SH-SY5Y (cell line): ENCODE data around the gene GRPEL2.

ENCODE experiments used
- GATA2 ChIP-seq: IDR thresholded peaks from 2 replicates; pipeline ENCODE4 v1.6.1; 2011; ENCODE audit warnings: mild to moderate bottlenecking, low read depth, low read length
- GATA3 ChIP-seq: IDR thresholded peaks from 2 replicates; pipeline ENCODE4 v1.6.1; 2011; ENCODE audit warnings: low read depth, mild to moderate bottlenecking, low read length, moderate library complexity

The GRPEL2 gene

DNA sequence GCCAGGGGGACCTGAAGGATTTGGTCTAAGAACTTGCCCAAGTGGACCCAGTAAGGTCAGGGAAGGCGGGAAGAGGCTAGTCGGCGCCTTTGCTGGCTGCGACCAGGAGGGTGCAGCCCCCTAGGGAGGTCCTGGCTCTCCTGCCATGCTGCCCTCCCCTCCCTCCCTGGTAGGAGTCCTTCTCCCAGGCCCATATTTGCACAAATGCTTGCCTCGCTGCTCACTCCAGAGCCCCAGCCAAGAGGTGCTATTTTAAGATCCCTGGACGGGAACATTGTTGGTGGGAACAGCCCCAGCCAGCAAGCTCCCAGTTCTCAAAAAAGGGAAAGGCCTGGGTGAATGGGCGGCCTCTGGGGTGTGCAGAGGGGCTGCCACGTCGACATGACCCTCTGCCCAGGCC lies 38.1 kb downstream of the GRPEL2 start:
- TF ChIP-seq GATA3 (no peak), GATA2 (no peak)

DNA sequence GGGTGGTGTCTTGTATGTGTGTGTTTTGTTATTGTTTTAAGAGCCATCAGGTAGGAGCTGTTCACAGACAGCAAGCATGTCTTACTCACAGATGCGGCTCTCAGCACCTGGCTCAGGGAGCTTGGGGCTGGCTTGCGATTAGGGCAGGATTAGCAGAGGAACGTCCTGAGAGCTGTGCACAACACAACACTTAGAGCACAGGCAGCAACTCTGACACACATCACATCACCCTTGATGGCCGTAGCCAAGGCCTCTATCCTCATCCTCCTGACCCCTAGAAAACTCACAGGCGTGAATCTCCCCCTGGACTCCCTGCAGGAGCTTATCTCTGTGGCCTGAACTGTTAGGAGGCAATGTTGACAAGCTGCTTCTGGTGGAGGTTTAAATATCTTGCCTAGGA lies 40.9 kb downstream of the GRPEL2 start:
- TF ChIP-seq GATA3 (no peak), GATA2 (no peak)

DNA sequence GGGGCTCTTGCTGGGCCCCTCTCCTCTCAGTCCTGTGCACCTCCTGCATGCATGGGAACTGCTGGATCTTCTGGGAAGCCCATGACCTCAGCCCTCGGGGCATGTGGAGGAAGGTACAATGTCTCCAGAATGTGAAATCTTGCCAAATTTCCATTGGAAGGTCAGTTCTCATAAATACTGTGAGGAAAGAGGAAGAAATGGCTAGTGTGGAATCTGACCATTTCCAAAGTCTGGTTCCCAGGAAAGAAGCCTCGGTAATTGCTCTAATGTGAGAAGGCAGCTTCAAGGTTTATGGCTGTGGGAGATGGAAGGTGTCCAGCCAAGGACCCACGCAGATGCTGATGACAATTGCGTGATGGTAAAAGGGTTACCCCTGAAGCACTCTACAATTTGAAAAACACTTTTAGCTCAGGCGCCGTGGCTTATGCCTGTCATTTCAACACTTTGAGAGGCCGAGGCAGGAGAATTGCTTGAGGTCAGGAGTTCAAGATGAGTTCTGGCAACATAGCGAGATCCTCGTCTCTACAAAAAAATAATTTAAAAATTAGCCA lies 41.9 kb downstream of the GRPEL2 start:
- TF ChIP-seq GATA3 = no peak
- no peak for TF ChIP-seq GATA2

DNA sequence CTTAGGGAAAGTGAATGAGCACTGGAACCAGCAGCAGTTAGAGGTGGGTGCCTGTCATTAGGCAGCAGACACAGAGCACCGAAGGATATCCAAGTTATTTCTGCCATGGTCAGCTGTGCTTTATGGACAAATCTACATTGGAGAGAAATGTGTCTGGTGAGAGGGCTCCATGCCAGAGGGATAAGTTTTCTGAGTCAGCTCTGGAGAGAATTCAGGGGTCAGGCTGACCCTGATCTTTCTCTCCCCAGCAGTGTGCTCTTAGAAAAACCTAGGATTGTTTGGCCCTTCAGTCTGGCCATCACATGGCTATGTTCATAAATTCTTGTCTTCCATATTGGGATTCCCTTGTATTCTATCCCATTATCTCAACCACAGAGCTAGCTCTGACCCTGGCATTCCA lies 42.7 kb downstream of the GRPEL2 start:
- no peak for TF ChIP-seq GATA2
- TF ChIP-seq GATA3 = no peak

DNA sequence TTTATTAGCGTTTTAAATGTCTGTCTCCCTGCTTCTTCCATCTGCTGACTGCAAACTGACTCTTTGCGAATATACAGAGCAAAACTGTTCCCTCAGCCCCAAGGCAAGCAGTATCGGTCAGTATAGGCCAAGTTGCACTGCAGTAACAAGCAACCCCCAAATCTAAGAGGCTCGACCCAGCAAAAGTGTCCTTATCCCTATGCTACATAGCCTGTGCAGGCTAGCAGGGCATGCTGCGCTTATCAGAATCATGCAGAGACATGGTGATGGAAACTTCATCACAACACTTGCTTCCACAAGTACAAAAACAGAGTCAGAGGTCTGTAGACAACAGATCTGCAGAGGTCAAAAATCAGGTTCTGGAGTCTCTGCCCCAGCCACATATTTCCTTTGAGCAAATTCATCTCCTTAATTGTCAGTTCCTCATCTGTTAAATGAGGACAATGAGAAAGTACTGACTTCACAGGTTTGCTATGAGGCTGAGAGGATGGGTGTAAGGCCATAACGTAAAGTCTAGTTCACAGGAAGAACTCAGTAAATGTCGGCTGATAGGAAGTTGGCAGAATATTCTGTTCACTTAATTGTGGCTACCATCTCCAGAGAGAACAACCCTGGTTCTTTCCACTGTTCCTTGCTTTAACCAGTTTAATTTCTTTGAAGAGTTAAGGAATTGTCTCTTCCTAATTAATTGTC lies 43.3 kb downstream of the GRPEL2 start:
- TF ChIP-seq GATA3 = no peak
- TF ChIP-seq GATA2 = no peak

DNA sequence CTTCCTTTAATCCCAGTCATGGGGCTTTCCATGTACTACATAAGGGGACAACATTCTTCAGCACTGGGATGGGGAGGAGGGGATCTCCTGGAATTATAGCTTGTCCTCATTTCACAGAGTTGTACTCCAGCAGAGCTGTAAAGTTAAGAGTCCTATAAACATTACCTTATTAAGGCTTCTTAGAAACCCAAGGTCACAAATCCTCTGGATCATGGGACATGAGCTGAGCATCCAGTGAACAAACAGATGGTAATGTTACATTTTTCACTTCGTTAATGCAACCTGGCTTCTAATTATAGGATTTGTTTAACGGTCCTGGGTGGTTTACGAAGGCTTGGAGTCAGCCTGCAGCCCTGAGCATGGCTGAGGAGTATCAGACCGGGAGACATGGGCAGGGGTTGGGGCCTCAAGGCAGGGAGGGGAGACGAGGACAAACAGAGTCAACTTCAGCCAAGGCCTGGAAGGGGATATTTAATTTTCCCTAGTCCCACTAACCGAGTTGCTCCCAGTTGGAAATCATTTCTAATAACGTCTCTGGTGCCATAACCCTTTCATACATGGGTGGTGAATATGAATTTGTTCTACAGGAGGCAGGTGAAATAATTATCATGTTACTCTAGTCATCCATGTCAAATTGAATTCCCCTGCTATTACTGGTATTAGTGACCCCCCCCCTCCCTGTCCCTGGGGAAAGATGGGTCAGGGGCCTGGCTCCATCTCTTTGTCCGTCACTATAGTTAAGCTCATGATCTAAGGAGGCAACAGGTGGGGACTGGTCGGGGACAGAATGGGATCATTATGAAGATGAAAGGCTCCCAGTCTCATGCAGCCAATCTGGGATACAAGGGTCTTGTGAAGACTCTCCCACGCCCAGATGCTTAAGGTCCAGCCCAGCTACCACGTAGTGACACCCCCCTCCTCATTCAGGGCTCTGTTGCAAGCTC lies 44.5 kb downstream of the GRPEL2 start:
- TF ChIP-seq GATA3 = no peak
- no peak for TF ChIP-seq GATA2

DNA sequence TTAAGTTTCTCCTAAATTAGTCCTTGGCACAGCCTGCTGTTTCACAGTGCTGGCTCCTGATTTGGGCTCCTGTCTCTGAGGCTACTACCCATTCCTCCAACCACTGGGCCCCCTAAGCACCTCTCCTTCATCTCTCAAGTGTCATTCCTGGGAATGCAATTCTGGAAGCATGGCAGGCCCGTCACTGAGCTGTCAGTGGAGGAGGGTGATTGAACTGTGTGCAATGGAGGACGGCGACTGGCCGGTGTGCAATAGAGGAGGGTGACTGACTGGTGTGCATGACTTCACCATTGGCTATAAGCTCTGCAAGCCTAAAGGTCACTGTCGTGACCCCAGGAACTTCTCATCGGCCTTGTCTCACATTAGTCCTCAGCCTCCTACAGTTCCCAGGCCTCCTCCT lies 46.2 kb downstream of the GRPEL2 start:
- TF ChIP-seq GATA3 (no peak), GATA2 (no peak)

DNA sequence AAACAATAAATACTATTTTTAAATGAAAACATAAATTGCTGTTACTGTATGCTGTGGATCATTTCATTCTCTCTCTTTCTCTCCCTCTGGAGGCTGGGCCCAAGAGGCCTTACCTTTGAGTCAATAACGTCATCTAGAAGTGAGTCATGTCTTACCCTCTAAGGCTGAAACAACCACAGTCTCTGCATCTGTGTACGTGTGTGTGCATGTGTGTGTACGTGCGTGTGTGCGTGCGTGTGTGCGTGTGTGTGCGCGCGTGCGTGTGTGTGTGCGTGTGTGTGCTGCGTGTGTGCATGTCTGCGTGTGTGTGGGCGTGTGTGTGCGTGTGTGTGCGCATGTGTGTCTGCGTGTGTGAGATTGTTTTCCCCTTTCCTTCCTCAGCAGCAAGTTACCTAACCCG lies 47.4 kb downstream of the GRPEL2 start:
- TF ChIP-seq GATA2 (no peak), GATA3 (no peak)

DNA sequence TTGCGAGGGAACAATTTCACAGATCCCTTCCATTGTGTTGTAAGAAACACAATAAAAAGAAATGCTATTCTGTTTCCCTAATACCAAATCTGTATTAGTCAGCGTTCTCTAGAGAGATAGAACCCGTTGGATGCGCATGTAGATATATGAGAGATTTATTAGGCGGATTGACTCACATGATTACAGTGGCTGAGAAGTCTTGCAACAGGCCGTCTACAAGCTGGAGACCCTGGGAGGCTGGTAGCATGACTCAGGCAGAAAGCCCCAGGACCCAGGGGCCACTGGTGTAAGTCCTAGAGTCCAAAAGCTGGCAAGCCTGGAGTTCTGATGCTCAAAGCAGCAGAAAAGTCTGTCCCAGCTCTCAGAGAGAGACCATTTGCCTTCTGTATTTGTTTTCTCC lies 52.2 kb downstream of the GRPEL2 start:
- TF ChIP-seq GATA2 = no peak
- no peak for TF ChIP-seq GATA3

DNA sequence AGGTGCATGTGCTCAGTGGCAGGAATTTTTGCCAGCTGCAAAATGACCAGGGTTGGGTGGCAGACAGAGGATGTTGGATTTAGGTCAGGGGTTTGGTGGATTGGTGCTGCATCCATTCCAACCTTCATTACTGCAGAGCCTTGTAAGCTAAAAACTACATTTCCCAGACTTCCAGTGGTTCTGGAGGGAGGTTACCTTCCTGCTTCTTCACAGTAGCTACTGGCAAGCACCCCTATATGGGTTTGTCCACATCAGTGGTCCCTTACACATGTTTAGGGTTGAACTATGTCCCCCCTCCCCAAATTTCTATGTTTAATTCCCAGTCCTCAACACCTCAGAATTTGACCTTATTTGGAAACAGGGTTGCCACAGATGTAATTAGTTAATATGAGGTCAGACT lies 54.5 kb downstream of the GRPEL2 start:
- TF ChIP-seq GATA2 = no peak
- TF ChIP-seq GATA3 = no peak

DNA sequence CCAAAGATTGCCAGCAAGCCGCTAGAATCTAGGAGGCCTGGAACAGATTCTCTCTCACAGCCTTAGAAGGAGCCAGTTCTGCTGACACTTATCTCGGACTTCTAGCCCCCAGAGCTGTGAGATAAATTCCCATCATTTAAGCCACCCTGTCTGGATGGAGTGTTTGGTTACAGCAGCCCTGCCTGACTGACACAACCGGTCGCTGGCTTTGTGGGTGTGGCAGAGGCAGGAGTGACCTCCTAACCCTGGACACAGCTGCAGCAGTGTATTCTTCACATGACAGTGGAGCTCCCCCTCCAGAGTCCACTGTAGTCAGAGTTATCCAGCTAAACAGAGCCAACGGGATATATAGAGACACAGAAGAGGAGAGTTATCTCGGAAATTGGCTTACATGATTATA lies 55.0 kb downstream of the GRPEL2 start:
- TF ChIP-seq GATA3 = no peak
- TF ChIP-seq GATA2 = no peak

DNA sequence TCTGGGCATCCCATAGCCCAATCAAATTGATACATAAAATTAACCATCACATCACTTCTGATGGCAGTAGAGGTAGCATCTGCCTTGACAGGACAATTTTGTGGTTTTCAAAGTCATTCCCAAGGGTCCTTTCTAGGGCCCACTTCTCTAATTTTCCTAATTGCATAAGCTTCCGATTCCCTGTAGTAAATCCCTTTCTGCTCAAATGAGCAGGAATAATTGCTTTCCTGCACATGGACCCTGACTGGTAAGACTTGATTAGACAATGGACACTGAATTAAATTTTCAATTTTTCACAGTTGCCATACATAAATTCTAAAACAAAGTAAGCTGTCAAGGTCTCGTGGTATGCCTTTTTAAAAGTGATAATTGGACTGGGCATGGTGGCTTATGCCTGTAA lies 55.8 kb downstream of the GRPEL2 start:
- TF ChIP-seq GATA3 (no peak), GATA2 (no peak)

DNA sequence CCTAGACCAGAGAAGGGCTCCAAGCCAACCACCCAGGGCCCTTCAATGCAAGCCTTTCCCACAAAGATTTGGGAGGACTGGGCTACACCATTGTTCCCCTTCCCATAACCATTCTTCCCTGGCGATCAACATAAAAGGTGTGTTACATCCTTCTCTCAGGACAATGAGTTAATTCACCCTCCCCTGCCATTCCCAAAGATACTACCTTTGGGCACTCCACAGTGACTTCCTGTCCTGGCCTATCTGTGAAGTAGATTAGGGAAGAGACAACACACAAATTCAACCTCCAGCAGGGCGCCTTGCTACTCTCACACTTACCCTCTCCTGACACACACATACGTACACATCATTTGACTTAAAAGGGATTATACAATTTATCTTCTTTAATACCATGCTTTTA lies 57.0 kb downstream of the GRPEL2 start:
- no peak for TF ChIP-seq GATA3
- no peak for TF ChIP-seq GATA2
